Muscle of back (tissue), 11 donors: Measurements from ENCODE around the gene STXBP4. TPM values are rescaled to one million over a fixed set of nuclear protein-coding genes. Genes with fewer than 3 reads are reported as not detected.

Source experiments
- DNase-seq, 3 donors: peaks; one replicate each; pipeline versions ENCODE4 v3.0.0 to v3.0.0-alpha.2; 2013
- polyA plus RNA-seq, 10 donors: library from polyadenylated mRNA; unstranded; fragments of 120-200 nt; gene quantifications; one replicate each; pipeline ENCODE4 v1.2.1, GENCODE V29; 2013; ENCODE audit not compliant: insufficient read length in 10 of 10

Gene STXBP4
- polyA plus RNA-seq, 10 donors: 3.8 to 5.6 (median 4.8) TPM

DNA sequence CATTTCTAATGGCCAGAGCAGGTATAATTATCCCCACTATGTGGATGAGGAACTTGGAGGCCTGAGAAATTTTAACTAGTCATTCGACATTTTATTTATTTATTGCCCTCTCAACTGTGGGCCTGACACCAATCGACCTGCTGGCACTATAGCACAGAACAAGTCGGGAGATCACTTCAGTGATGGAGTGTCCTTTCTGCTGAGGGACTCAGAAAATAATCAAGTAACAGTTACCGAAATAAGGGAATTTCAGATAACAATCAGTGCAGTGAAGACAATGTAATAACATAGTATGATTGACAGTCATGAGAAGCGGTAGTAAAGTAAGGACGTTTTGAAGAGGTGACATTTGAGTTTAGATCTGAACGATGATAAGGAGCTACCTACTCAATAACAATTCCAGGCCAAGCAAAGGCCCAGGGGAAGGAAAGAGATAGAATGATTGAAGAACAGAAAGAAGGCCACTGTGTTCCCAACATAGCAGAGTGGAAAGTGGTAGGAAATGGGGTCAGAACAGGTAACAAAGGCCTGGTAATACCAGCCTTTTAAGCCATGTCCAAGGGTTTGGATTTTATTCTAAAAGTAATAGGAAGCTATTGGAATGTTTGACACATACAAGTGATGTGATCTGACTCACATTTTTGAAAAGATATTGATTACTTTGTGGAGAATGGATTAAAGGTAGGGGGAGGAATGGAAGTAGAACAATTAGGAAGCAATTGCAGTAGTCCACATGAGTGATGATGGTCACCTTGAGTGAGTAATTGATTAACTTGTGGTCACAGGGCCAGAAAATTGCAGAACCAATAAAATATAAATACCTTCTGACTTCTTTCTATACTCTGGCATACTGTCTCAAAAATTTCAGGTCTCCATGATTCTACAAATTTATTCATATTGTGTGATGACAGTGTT, 1.4 kb downstream of the STXBP4 start:
- no peak for DNase-seq

DNA sequence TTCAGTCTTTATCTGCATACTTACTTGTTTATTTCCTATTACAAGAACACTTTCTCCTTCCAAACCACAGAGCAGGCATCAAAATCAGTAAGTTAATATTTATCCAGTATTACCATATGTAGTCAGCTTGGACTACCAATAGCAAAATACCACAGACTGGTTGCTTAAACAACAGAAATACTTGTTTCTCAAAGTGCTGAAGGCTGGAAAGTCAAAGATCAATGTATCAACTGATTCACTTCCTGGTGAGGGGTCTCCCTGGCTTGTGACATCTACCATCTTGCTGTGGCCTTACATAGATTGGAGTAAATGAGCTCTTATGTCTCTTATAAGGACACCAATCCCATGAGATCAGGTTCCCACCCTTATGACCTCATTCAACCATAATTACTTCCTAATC, 2.6 kb downstream of the STXBP4 start:
- no peak for DNase-seq

DNA sequence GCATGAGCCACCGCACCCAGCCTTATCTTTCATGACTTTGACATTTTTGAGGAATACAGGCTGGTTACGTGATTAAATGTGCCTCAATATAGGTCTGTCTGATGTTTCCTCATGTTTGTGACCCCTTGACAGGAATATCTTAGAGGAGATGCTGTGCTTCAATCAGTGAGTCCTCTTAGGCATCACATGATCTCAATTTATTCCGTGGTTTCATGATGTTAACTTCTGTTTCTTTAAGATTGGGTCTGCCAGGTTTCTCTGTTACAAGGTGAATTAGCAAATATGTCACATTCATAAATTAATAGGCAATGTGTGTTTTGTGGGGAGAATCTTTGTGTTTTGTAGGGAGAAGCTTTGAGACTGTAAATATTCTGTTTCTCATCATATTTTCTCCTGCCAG, 3.3 kb downstream of the STXBP4 start:
- DNase-seq: no peak

DNA sequence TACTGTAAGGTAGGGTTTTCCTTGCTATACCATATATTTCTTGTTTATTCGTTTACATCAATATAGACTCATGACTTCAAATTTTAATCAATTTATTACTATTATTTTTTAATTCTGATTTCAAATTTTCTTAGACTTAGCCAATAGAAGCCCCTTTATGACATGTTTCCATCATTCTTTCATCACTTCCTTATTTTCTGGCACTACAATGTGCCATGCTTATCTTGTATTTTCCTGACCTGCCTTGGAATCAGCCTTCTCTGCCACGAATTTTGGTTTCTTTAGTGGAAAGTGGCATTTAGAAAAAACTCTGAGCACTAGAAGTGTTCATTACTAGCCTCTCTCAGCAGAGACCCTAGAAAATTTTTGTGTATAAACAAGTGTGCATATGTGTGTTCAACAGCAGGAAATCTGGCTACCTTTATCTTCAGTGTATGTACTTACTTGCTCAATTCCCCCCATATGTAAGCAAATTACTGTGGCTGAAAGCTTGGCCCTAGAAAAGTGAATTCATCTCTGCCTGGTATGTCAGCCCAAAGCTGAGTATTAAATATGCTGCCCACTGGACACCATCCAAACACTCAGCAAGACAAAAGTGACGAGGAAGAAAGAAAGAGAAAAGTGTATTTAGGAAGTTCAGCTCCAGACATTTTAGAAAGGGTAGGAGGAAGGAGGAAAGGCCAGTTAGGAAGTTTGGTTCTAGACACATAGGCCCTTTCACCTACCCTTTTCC, 4.0 kb downstream of the STXBP4 start:
- DNase-seq: no peak

DNA sequence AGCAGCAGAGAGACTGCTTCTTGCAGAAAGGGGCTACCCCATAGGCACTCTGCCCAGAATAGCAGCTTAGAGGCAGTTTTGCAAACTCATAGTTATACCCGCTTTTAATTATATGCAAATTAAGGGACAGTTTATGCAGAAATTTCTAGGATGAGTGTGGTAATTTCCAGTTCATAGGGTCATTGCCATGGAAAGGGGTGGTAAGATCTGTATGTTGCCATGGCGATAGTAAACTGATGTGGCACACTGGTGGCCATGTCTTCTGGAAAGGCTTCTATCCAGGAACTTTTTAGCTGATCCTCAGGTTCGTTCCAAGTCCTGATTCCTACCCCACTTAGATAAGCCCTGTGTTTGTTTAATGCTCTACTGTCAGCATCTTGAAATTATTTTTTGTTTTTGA, 6.2 kb downstream of the STXBP4 start:
- DNase-seq: no peak

DNA sequence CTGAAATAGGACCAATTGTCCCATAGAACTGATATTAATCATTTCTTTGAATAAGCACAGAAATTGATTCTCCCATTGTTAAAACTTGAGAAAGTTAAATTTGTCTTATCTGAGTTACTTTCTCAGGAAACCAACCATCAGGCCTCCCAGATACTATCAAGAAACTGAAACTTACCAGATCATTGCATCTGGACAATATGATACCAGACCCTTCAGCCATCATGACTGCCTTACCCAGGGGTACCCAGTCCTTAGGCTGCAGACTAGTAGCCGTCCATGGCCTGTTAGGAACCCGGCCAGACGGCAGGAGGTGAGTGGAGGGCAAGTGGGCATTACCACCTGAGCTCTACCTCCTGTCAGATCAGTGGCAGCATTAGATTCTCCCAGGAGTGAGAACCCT, 7.8 kb downstream of the STXBP4 start:
- no peak for DNase-seq

DNA sequence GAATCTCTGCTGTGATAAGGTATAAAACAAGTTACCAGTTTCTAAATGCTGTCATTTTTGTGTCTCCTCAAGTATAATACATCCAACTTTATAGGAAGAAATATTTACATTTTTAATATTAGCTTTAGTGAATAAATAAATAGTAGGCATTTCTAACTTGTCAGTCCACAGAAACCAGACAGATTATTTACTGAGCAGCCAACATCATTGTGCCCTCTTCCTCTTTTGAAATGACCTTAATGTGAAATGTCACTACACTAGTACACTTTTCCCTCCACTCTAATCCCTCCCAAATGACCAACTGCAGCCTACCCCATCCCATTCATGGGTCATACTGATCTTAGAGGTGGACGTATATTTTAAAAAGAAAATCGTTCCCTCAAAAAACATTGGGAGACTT, 9.2 kb downstream of the STXBP4 start:
- no peak for DNase-seq

DNA sequence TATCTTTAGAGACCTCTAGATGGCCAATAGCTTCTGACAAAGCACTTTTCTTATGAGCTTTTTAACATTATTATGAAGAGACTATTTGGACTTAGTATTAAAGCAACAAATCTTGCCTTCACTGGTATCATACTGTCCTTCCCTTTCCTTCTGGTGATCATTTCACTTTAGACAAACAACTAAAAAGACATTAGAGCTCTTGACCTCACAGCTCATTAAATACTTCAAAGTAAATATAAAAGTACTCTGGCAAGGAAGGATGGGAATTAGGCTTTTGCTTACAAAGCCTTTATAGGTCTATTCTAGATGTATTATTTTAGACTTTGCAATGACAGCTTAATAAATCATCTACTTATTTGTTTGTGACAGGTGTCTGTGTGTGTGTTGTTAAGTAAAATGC, 11.1 kb downstream of the STXBP4 start:
- DNase-seq: no peak

DNA sequence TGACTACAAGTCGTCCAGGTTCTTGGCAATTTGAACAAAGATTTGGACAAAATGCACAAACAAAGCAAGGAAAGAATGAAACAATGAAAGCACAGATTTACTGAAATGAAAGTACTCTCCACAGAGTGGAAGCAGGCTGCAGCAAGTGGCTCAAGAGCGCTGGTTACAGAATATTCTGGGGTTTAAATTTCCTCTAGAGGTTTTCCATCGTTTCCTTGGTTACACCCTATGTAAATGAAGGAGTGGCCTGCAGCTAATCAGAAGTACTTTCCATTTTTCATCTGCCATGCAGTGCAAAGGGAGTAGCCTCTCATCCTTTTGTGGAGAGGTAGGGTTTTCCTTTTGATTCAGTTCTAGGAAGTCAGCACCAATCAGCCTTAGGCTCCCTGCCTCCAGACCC, 11.8 kb downstream of the STXBP4 start:
- no peak for DNase-seq

DNA sequence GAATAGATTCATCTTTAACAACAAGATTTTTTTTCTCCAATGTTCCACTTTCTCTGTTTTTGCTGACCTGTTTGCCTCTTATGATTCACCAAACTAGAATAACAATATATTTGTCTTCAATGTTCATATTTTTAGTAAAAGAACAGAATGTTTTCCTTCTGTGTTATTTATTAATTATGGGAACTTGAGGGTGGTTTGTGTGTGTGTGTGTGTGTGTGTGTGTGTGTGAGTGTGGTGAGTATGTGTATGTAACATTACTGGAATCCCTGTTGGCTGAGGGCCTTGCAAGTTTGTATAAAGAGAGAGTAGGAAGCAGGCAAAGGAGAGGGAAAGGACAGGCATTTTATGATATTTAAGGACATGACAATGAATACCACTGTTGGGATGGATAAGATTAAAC, 13.8 kb downstream of the STXBP4 start:
- no peak for DNase-seq

DNA sequence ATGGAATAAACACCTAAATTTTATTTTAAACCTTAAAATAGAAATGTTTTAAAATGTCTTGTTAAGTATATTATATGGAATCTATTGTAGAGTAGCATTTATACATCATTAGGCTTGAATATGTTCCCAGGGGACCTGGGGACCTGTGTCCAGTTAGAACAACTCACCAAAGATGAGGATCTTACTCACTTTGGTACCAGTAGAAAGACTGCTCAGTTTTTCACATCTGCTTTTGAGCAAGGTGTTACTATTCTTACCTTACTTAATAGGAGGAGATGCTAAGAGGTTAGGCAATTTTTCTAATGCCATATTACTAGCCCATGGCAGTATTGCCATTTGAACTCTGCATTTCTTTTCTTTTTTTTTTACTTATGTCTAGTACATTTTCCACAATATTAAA, 14.7 kb downstream of the STXBP4 start:
- no peak for DNase-seq

DNA sequence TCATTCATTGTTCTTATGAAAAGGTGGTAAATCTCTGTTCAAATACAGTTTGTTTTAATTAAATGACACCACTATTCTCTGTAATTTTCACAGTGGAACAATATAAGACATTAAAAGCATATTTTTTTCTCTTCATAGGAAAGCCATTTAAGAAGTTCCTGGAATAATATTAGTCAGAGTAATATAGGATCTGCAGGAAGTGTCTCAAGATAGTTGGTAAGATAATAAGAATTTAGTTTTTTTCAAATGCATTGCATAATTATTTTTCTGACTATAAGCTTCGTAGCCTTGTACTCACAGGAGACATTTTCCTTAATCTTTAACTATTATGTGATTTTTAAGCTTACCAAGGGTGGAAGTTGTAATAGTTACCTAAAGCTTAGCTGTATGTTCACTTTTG, 16.9 kb downstream of the STXBP4 start:
- no peak for DNase-seq

DNA sequence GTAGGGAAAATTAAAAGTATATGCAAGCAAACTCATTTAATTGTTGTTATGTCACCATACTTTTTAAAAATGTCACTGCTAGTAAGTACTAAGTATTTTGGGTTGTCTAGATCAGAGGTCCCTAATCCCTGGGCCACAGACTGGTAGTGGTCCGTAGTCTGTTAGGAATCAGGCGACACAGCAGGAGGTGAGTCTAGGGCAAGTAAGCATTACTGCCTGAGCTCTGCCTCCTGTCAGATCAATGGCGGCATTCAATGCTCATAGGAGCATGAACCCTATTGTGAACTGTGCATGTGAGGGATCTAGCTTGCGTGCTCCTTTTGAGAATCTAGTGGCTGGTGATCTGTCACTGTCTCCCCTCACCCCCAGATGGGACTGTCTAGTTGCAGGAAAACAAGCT, 21.6 kb downstream of the STXBP4 start:
- no peak for DNase-seq

DNA sequence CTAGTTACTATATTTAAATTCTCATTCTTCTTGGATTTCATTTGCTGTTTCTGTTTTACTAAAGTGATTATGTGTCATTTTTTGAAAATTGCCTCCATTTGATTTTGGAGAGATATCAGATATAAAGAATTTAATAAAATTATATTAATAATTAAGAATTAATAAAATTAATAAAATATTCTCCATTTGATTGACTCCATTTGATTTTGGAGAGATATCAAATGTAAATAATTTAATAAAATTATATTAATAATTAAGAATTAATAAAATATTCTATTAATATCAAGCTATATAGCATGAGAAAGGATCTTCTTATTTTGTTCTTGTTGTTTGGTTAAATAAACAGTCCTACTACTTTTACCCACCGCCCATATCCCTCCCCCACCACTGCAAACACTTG, 23.0 kb downstream of the STXBP4 start:
- no peak for DNase-seq

DNA sequence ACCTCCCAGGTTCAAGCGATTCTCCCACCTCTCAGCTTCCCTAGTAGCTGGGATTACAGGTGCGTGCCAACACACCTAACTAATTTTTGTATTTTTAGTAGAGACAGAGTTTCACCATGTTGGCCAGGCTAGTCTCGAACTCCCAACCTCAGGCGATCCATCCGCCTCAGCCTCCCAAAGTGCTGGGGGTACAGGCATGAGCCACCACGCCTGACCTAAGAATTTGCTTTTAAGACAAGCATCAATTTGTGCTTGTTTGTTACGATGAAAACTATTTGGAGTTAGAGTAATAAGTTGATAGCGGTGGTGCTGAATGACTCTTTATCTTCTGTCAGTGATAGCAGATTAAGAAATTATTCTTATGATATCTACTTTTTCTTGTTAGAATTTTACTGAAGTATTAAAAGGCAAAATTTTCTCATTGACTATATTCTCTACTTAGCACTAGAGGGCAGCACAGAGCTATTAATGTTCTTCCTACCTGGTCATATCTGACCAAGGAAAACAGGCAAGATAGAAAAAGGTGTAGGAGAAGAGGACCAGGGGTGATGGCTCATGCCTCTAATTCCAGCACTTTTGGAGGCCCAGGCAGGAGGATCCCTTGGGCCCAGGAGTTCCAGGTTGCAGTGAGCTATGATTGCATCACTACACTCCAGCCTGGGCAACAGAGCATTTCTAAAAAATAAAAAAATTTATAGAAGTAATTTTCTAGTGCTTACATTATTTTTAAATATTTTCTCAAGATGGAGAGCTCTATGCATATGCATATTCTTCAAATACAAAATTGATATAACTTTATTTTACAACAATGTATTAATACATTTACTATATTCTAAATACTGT, 24.5 kb downstream of the STXBP4 start:
- peak; percentile 30 to 63 (median 48) for DNase-seq

DNA sequence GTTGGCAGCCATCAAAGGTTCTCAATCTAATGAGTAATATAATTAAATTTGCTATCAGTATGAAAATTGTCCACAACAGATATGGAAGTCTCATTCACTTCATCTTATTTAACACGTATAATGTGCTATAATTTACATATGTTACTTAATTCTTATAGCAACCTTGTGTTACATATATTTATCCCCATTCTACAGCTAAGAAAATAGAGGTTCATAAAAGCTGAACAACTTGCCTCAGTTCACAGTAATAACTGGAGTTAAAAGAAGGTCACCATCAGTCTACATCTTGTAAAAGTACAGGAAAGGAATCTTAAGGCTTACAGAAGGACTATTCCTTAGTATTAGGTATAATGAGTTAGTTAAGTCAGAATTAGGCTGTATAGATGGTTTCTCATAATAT, 27.9 kb downstream of the STXBP4 start:
- no peak for DNase-seq

DNA sequence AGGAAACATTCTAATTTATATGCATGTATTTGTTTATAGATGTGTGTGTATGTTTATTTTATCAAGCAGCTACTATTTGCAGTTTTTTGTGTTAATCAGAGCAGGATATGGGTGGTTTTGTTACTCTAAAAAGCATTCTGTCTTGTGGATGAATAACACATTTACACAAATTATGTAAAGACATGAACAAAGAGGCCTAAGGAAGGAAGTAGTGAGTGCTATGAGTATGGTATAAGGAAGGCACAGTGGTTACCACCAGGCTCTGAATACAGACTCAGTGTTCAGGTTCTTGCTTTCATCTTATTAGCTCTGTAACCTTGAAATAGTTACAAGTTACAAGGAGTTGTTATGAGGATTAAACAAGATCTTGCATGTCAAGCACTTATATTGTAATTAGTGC, 33.9 kb downstream of the STXBP4 start:
- DNase-seq: no peak

DNA sequence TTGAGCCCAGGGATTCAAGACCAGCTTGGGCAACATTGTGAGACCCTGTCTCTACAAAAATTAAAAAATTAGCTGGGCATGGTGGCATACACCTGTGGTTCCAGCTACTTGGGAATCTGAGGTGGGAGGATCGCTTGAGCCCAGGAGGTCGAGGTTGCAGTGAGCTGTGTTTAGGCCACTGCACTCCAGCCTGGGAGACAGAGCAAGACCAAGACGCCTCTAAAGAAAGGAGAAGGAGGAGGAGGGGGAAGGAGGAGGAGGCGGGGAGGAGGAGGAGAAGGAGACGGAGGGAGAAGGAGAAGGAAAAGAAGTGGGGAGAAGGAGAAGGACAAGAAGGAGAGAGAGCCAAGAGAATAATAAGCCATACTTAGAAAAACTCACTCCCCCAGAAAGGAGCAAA, 35.9 kb downstream of the STXBP4 start:
- DNase-seq: no peak

DNA sequence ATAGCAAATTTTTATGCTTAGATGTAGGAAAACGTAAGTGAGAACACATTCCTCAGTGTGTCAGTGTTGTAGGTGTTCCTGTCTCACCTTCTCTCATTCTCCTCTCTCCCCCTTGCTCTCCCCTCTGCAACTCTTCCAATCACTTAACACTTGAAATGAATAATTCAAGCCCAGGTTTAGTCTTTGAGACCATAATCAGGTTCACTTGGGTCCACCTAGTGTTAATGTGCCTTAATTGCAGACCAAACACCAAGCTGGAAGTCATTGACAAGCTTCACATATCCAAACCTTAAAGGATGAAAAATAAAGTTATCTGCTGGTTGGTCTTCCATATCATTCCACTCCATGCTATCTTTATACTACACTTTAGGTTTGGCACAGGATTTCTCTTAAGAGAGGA, 37.0 kb downstream of the STXBP4 start:
- no peak for DNase-seq

DNA sequence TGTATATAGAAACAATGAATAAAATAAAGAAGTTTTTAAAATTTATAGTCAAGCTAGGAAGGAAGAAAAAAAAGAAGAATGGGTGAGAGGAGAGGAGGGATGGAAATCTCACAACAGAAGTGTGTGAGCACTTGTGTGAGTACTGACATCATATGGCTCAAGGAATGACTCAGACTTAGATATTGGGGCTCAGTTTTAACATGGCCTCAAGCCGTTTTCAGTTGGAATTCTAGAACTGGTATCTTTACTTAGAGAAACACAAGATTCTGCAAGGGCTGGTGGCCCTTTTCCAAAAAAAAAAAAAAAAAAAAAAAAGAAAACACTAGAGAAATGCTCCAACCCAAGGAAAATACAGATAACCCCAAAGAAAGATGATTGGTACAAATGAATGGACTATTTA, 55.1 kb downstream of the STXBP4 start:
- DNase-seq: no peak

DNA sequence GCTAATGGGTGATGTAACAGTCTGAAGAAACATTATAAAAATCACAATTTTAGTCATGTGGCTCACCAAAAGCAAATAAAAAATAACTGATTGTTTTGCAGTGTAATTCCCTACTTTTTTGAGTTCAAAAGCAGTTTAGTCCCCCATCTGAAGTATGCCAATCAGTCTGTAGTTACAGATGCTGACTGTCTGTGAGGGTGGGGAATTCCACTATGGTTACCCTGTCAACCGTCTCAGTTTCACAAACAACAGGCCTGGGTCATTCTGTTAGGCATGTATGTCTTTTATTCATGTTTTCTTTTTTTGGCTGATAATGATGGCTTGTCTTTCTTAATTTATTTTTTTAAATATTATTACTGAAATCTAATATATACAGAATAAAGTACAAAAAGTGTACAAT, 69.3 kb downstream of the STXBP4 start:
- DNase-seq: no peak

DNA sequence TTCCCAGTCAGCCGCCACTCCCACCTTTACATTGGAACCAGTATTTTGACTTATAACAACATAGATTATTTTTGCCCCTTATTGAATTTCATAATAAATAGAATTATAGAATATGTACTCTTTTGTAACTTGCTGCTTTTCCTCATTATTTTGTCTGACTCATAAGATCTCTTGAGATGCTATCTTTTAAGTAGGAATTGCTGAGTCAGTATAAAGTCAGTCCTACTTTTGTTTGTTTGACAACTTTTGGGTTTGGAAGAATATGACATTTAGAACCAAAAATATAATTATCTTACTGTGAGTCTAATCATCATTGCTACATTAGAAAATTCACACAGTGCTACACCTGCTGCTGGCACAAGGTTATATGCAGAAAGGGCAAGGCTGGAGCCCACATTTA, 69.7 kb downstream of the STXBP4 start:
- DNase-seq: no peak
